Measurements from ENCODE around the gene PPP2R2D.

The PPP2R2D gene

GRCh38 chr10:131902211-131902610 lies 1.4 kb downstream of the PPP2R2D start:
- Histone ChIP-seq H3K9me3 (no peaks in the 10 kb centered on the region), H3K36me3 (no peaks in the 10 kb centered on the region), H3K27me3 (peaks cover 0 to 21% of the 10 kb centered on the region in 2 donors), H3K4me3 (peak overlapping the region; percentile 96 to 97), H3K27ac (peak overlapping the region in 1 of 2 donors; percentile 86), H3K4me1 (peaks cover 0 to 46% (median 28%) of the 10 kb centered on the region in 4 donors)
- intact Hi-C loops (cut with DNase I; ENCODE audit: low total_unique reads) = loop anchor here (10.0 kb wide), 1 partner anchor 433 kb away; the partner anchor contains the start of gene LRRC27
- no peak for TF ChIP-seq CTCF (IDR thresholded peaks at IDR 0.05)
- DNase-seq = peak in 1 of 2 donors; percentile 48

- DNase-seq = peak in 1 of 2 donors; percentile 19
- no peak for TF ChIP-seq CTCF (IDR thresholded peaks at IDR 0.05)
- Histone ChIP-seq H3K9me3 (no peaks in the 10 kb centered on the region), H3K27me3 (peaks cover 0 to 16% of the 10 kb centered on the region in 2 donors), H3K36me3 (no peaks in the 10 kb centered on the region), H3K4me1 (peaks cover 0 to 46% (median 28%) of the 10 kb centered on the region in 4 donors), H3K27ac (no peak overlapping the region), H3K4me3 (peak overlapping the region in 1 of 2 donors; percentile 96)
- intact Hi-C loops (cut with DNase I; ENCODE audit: low total_unique reads) = loop anchor here (10.0 kb wide), 1 partner anchor 432 kb away; the partner anchor contains the start of gene LRRC27
Observed at GRCh38 chr10:131902691-131903090, 1.9 kb downstream of the PPP2R2D start.

- DNase-seq = peak in 1 of 2 donors; percentile 24
- no peak for TF ChIP-seq CTCF (IDR thresholded peaks at IDR 0.05)
- Histone ChIP-seq H3K4me1 (peaks cover 0 to 40% (median 23%) of the 10 kb centered on the region in 4 donors), H3K4me3 (no peak overlapping the region), H3K36me3 (peaks cover 0 to 8% (median 0%) of the 10 kb centered on the region in 3 donors), H3K27me3 (no peaks in the 10 kb centered on the region), H3K9me3 (no peaks in the 10 kb centered on the region), H3K27ac (no peak overlapping the region)
- intact Hi-C loops (cut with DNase I; ENCODE audit: low total_unique reads) = loop anchor here (10.0 kb wide), 1 partner anchor 430 kb away; the partner anchor contains the start of gene LRRC27
Observed at GRCh38 chr10:131905267-131905571, 4.4 kb downstream of the PPP2R2D start.

- peaks cover 0 to 8% (median 0%) of the 10 kb centered on the region in 3 donors for H3K36me3 ChIP-seq
- no peaks in the 10 kb centered on the region for H3K27me3 ChIP-seq
- TF ChIP-seq CTCF (IDR thresholded peaks at IDR 0.05) = no peak
- DNase-seq = peak in 1 of 2 donors; percentile 33
- H3K9me3 ChIP-seq = no peaks in the 10 kb centered on the region
- H3K4me3 ChIP-seq = no peak overlapping the region
- H3K4me1 ChIP-seq = peaks cover 0 to 40% (median 23%) of the 10 kb centered on the region in 4 donors
- H3K27ac ChIP-seq = no peak overlapping the region
- intact Hi-C loops (cut with DNase I; ENCODE audit: low total_unique reads) = loop anchor here (10.0 kb wide), 1 partner anchor 429 kb away; the partner anchor contains the start of gene LRRC27
Observed at GRCh38 chr10:131905603-131906268, 4.9 kb downstream of the PPP2R2D start.

- intact Hi-C loops (cut with DNase I; ENCODE audit: low total_unique reads) = loop anchor here (10.0 kb wide), 1 partner anchor 429 kb away; the partner anchor contains the start of gene LRRC27
- H3K4me1 ChIP-seq = peaks cover 0 to 40% (median 23%) of the 10 kb centered on the region in 4 donors
- H3K27me3 ChIP-seq = no peaks in the 10 kb centered on the region
- TF ChIP-seq CTCF (IDR thresholded peaks at IDR 0.05) = no peak
- no peak overlapping the region for H3K27ac ChIP-seq
- H3K4me3 ChIP-seq = no peak overlapping the region
- peaks cover 0 to 8% (median 0%) of the 10 kb centered on the region in 3 donors for H3K36me3 ChIP-seq
- no peaks in the 10 kb centered on the region for H3K9me3 ChIP-seq
- no peak for DNase-seq
Observed at GRCh38 chr10:131906269-131906639, 5.4 kb downstream of the PPP2R2D start.

Measured in tibial artery (tissue), 4 donors.